ENCODE measurements around the gene B3GALT6.

Gene B3GALT6

DNA sequence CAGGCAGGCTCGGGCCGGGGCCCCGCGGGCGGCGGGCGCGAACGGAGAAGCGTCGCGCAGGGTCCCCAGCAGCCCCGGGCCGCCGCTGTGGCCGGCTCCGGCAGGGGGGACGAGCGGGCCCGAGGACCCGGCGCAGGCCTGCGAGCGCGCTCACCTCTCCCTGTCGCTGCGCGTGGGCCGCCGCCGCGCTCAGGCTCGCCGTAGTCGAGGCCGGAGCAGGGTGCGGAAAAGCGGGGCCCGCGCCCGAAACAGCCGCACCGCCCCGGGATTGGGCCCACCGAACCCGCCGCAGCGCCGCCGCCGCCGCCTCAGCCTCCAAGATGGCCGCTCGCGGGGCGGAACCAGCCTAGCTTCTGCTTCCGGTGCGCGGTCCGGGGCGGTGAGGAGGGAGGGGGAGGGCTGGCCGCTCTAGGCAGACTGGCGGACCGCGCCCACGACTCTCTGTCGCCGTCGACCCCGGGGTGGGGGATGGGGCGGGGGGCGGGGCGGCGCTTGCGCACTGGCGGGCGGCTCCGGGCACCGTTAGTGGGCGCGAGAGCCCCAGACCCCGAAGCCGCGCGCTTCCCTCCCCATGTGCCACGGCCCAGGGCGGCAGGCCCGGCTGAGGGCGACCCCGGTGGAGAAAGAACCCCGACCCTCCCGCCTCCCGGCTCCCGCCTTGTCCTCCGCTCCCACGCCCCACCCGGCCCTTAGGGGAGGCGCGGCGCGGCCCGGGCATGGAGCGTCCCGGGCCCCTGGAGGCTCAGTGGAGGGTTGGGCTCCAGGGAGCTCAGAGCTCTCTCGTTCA, 41.7 kb downstream of the B3GALT6 start, which contains the start of gene UBE2J2:
Gene UBE2J2, minus strand, starts transcription at position 343 of the 787 bp plus-strand sequence. CDS start 5,862 bp downstream, outside the sequence.
- Histone ChIP-seq H3K4me1 (ENCODE audit: control insufficient read depth, insufficient read depth, low read length) (peaks cover 31% of the 10 kb centered on the region), H3K27me3 (ENCODE audit: control insufficient read depth, insufficient read depth, low read length) (no peaks in the 10 kb centered on the region), H3K9ac (ENCODE audit: low read length) (peak within 1 kb of the TSS; percentile 79), H3K9me3 (ENCODE audit: control insufficient read depth, low read length) (no peaks in the 10 kb centered on the region), H3K4me3 (ENCODE audit: low read length) (peak within 1 kb of the TSS; percentile 44), H3K36me3 (ENCODE audit: control insufficient read depth, insufficient read depth, low read length) (no peaks in the 10 kb centered on the region)

DNA sequence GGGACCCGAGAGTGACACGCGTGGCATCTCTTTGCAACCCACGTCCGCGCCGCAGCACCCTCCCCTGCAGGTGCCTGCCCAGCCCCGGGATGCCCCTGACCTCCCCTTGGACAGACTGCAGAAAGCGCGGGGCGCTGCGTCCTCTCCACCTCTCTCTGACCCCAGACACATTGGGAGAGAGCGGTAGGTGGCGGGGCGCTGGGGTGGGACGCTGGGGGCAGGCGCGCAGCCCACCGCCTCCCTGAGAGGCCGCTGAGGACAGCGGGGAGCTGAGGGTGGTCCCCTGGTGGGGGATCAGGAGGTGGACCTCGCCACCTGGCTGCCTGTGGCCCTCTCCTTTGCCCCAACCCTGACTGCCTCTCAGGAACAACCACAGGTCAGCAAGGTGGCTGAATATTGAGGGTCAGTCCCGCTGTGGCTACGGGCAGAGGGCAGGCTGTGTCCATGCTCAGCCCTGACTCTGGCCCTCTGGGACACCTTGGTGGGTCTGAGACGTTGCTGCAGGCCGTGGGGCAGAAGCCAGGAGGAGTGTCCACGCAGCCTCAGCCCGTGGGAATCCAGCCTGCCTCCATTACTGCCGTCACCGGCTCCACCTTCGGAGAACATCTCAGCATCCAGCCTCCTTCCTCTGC, 42.4 kb downstream of the B3GALT6 start:
- H3K4me1 ChIP-seq (ENCODE audit: control insufficient read depth, insufficient read depth, low read length), result peaks cover 31% of the 10 kb centered on the region
- H3K4me3 ChIP-seq (ENCODE audit: low read length), result no peak overlapping the region
- no peaks in the 10 kb centered on the region for H3K27me3 ChIP-seq (ENCODE audit: control insufficient read depth, insufficient read depth, low read length)
- H3K9ac ChIP-seq (ENCODE audit: low read length), result peak overlapping the region; percentile 53
- H3K9me3 ChIP-seq (ENCODE audit: control insufficient read depth, low read length), result no peaks in the 10 kb centered on the region
- no peaks in the 10 kb centered on the region for H3K36me3 ChIP-seq (ENCODE audit: control insufficient read depth, insufficient read depth, low read length)

DNA sequence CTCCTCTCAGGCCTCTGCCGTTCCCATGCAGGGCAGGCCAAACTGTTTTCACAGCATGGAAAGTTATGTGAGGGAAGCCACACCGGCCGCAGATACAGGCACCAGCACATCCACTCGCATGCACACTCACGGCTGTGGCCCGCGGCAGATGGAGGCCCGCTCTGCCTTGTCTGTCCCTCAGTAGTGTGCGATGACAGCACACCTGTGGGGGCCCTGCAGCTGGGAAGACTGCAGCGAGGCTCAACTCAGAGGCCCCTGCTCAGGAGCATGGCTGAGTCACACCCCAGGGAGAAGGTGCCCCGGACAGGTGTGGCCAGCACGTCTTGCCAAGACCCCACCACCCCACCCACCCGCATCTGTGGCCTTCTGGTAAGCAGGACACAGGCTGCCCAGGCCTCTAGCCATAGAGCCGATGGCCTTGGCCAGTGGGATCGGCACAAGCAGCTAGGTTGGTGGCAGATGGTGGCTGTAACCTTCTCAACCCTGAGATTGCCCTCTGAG, 42.9 kb downstream of the B3GALT6 start:
- H3K9me3 ChIP-seq (ENCODE audit: control insufficient read depth, low read length), result no peaks in the 10 kb centered on the region
- peaks cover 31% of the 10 kb centered on the region for H3K4me1 ChIP-seq (ENCODE audit: control insufficient read depth, insufficient read depth, low read length)
- no peaks in the 10 kb centered on the region for H3K36me3 ChIP-seq (ENCODE audit: control insufficient read depth, insufficient read depth, low read length)
- H3K27me3 ChIP-seq (ENCODE audit: control insufficient read depth, insufficient read depth, low read length), result no peaks in the 10 kb centered on the region
- no peak overlapping the region for H3K9ac ChIP-seq (ENCODE audit: low read length)
- H3K4me3 ChIP-seq (ENCODE audit: low read length), result no peak overlapping the region

GRCh38 chr1:1275836-1276235, 43.8 kb downstream of the B3GALT6 start:
- Histone ChIP-seq H3K9me3 (ENCODE audit: control insufficient read depth, low read length) (no peaks in the 10 kb centered on the region), H3K27me3 (ENCODE audit: control insufficient read depth, insufficient read depth, low read length) (no peaks in the 10 kb centered on the region), H3K4me1 (ENCODE audit: control insufficient read depth, insufficient read depth, low read length) (peaks cover 23% of the 10 kb centered on the region), H3K36me3 (ENCODE audit: control insufficient read depth, insufficient read depth, low read length) (no peaks in the 10 kb centered on the region), H3K9ac (ENCODE audit: low read length) (no peak overlapping the region), H3K4me3 (ENCODE audit: low read length) (no peak overlapping the region)

DNA sequence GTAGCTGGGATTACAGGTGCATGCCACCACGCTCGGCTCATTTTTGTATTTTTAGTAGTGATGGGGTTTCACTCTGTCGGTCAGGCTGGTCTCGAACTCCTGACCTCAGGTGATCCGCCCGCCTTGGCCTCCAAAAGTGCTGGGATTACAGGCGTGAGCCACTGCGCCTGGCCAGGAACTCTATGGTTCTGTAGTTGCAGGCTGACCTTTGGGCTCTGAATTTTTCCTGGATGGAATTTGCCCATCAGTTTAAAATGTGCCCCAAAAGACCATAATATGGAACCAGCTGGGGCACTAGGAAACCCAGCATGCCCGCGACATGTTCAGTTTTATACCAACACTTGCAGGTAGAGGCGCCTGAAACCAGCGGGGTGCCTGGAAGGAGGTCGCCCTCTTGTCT, 46.6 kb downstream of the B3GALT6 start:
- H3K36me3 ChIP-seq (ENCODE audit: control insufficient read depth, insufficient read depth, low read length), result no peaks in the 10 kb centered on the region
- no peak overlapping the region for H3K4me3 ChIP-seq (ENCODE audit: low read length)

DNA sequence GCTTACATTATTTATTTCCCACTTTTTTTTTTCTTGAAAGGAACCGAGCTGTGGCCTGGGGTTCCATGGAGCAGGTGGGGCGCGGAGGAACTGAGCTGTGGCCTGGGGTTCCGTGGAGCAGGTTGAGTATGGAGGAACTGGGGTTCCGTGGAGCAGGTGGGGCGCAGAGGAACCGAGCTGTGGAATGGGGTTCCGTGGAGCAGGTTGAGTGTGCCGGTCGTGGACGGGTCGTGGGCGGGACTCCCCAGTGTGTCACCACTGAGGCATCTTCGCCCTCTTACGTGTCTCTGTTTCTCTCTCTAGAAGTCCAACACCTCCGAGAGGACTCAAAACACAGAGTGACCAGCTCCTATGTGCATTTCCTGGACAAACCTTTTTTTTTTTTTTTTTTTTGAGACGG, 47.0 kb downstream of the B3GALT6 start:
- H3K9ac ChIP-seq (ENCODE audit: low read length), result no peak overlapping the region
- no peak overlapping the region for H3K4me3 ChIP-seq (ENCODE audit: low read length)
- H3K4me1 ChIP-seq (ENCODE audit: control insufficient read depth, insufficient read depth, low read length), result peaks cover 33% of the 10 kb centered on the region
- H3K27me3 ChIP-seq (ENCODE audit: control insufficient read depth, insufficient read depth, low read length), result no peaks in the 10 kb centered on the region
- H3K36me3 ChIP-seq (ENCODE audit: control insufficient read depth, insufficient read depth, low read length), result no peaks in the 10 kb centered on the region
- no peaks in the 10 kb centered on the region for H3K9me3 ChIP-seq (ENCODE audit: control insufficient read depth, low read length)

More for the DNA sequence above, 46.6 kb downstream of the B3GALT6 start:
- H3K9me3 ChIP-seq (ENCODE audit: control insufficient read depth, low read length), result no peaks in the 10 kb centered on the region
- H3K4me1 ChIP-seq (ENCODE audit: control insufficient read depth, insufficient read depth, low read length), result peaks cover 31% of the 10 kb centered on the region
- H3K27me3 ChIP-seq (ENCODE audit: control insufficient read depth, insufficient read depth, low read length), result no peaks in the 10 kb centered on the region
- H3K9ac ChIP-seq (ENCODE audit: low read length), result no peak overlapping the region

DNA sequence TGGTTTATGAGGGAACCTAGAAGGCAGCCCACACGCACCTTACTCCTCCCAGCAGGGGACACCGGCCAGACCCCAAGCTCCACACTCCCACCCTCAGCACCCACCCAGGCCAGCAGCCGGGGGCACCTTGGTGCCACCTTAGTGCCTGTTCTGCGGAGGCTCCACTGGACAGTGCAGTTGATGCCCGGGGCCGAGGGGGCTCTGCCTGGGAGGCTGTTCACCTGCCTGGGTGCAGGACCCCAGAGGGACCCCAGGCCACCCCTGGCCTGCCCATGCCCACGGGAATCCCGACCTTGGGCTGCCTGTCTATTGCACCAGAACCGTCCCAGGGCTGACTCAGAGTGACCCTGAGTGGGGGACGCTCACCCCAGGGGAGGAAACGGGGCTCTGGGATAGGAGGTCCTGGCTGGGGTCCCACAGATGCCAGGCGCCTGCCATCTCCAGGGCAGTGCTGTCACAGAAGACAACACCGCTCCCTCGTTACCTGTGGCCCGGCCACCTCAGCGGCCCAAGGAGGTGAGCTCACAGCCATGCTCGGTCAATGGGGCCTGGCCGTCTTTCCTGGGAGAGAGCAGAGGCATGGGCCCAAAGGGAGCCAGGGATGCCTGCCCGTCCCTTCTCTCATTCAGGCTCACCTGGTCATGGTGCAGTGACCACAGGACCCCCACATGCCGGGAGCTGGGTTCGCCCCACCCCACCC, 48.9 kb downstream of the B3GALT6 start:
- H3K36me3 ChIP-seq (ENCODE audit: control insufficient read depth, insufficient read depth, low read length), result no peaks in the 10 kb centered on the region
- peaks cover 5% of the 10 kb centered on the region for H3K27me3 ChIP-seq (ENCODE audit: control insufficient read depth, insufficient read depth, low read length)
- H3K4me1 ChIP-seq (ENCODE audit: control insufficient read depth, insufficient read depth, low read length), result peaks cover 32% of the 10 kb centered on the region
- H3K9me3 ChIP-seq (ENCODE audit: control insufficient read depth, low read length), result no peaks in the 10 kb centered on the region
- peak overlapping the region; percentile 13 for H3K9ac ChIP-seq (ENCODE audit: low read length)
- no peak overlapping the region for H3K4me3 ChIP-seq (ENCODE audit: low read length)

DNA sequence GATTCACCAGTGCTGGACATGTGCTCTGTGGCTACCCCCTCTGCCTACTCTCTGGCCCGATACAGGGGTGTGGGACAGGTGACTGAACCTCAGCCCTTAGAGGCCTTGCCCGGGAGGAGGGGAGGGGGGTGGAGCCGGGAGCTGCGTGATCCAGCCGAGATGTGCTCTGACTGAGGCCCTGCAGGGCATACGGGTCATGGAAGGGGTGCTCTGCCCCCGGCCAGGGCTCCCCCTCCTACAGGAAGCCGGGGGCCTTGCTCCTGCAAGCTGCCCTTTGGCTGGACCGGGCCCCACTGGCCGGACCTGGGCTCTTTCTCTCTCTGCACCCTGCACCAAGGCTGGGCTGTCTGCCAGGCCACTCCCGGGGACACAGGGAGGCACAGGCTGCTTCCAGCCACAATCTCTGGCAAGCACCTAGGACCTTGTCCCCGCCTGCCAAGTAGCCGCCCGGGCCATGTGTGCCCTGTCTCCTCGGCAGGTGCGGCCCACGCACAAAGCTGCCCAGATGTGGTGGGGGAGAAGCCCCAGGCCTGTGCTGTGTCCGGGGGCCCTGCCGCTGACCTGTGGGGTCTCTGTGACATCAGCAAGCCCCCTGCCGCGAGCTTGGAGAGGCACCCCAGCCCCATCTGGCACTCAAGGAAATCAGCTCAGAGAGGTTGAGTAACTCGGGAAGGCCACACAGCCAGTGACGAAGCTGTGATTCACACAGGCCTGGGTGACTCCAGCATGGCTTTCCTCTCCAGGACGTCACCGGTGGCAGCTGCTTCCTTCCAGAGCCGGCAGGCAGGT, 49.7 kb downstream of the B3GALT6 start:
- H3K4me1 ChIP-seq (ENCODE audit: control insufficient read depth, insufficient read depth, low read length), result peaks cover 35% of the 10 kb centered on the region
- no peaks in the 10 kb centered on the region for H3K36me3 ChIP-seq (ENCODE audit: control insufficient read depth, insufficient read depth, low read length)
- peaks cover 6% of the 10 kb centered on the region for H3K27me3 ChIP-seq (ENCODE audit: control insufficient read depth, insufficient read depth, low read length)
- no peaks in the 10 kb centered on the region for H3K9me3 ChIP-seq (ENCODE audit: control insufficient read depth, low read length)
- peak overlapping the region; percentile 33 for H3K9ac ChIP-seq (ENCODE audit: low read length)
- no peak overlapping the region for H3K4me3 ChIP-seq (ENCODE audit: low read length)

GRCh38 chr1:1282998-1283397, 51.0 kb downstream of the B3GALT6 start:
- Histone ChIP-seq H3K36me3 (ENCODE audit: control insufficient read depth, insufficient read depth, low read length) (no peaks in the 10 kb centered on the region), H3K4me3 (ENCODE audit: low read length) (no peak overlapping the region), H3K9me3 (ENCODE audit: control insufficient read depth, low read length) (no peaks in the 10 kb centered on the region), H3K4me1 (ENCODE audit: control insufficient read depth, insufficient read depth, low read length) (peaks cover 35% of the 10 kb centered on the region), H3K27me3 (ENCODE audit: control insufficient read depth, insufficient read depth, low read length) (peaks cover 13% of the 10 kb centered on the region), H3K9ac (ENCODE audit: low read length) (no peak overlapping the region)

DNA sequence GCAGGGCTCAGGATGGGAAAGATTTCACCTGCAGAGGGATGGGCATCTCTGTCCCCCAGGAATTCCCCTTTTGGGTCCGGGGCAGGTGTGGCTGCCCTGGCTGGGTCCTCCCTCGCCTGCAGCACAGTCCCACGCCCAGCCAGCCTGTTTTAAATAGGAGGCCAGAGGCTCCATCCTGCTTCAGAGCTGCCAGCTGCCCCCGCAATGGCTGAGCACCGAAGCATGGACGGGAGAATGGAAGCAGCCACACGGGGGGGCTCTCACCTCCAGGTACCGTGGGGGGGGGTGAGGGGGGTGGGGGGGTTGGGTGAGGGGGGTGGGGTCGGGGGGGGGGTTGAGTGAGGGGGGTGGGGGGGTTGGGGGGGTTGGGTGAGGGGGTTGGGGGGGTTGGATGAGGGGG, 51.8 kb downstream of the B3GALT6 start:
- Histone ChIP-seq H3K9me3 (ENCODE audit: control insufficient read depth, low read length) (no peaks in the 10 kb centered on the region), H3K27me3 (ENCODE audit: control insufficient read depth, insufficient read depth, low read length) (peaks cover 13% of the 10 kb centered on the region), H3K4me3 (ENCODE audit: low read length) (no peak overlapping the region), H3K36me3 (ENCODE audit: control insufficient read depth, insufficient read depth, low read length) (no peaks in the 10 kb centered on the region), H3K9ac (ENCODE audit: low read length) (no peak overlapping the region), H3K4me1 (ENCODE audit: control insufficient read depth, insufficient read depth, low read length) (peaks cover 35% of the 10 kb centered on the region)
